HG02870 (cell line): ENCODE results near the gene GNPDA1.

Experiments
- ATAC-seq: cut with Tn5 transposase; IDR thresholded peaks from one replicate; pipeline ENCODE4 v1.9.1; 2021; ENCODE audit warnings: mild to moderate bottlenecking, moderate library complexity; ENCODE audit not compliant: unreplicated experiment

The GNPDA1 gene

DNA sequence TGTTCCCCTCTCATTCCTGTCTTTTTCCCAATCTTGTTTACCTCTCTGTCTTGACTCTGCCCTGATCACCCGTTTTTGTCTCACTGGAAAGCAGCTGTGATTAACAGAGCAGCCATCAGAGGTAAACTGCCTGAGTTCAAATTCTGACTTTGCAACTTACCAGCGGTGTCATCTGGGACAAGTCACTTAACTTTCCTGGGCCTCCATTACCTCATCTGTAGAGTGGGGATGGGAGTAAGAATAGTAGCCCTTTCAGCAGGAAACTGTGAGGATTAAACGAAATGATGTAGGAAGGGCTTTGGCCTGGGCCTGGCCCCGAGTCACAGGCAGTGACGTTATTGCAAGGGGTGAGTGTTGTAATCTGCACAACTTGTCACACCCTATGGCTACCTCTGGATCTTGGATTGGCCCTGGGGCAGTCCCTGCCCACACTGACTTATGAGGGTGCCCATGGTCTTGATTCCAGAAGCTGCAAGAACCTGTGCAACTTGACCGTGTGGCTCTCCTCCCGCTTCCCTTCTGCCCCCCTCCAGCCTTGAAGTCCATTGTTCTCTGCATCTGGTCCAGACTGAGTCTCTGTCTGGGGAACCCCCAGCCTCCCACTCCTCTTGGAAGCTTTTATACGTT, 54.2 kb downstream of the GNPDA1 start:
- no peak for ATAC-seq

DNA sequence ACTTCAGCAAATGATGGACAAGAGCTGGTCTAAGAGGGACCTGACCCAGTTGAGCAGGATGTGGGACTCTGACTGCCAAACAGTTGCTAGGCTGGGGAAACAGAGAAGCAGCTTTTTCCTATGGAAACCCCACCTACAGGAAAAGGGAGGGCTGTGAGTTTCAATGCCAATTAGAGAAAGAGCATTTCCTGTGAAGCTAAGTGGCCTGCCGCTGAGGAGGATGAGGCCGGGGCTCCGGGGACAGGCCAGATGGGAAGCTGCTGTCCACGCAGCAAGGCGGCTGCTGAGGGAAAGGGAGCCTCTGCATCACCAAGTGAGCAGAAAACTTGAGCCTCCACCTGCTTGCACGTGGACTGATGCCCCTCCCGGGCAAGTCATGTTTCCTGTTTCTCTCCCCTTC, 54.7 kb downstream of the GNPDA1 start, which contains the start of gene PCDH12:
Gene PCDH12 (minus strand): TSS at position 90 of the 400 bp plus-strand sequence. CDS start 351 bp downstream, outside the sequence.
- ATAC-seq: no peak

DNA sequence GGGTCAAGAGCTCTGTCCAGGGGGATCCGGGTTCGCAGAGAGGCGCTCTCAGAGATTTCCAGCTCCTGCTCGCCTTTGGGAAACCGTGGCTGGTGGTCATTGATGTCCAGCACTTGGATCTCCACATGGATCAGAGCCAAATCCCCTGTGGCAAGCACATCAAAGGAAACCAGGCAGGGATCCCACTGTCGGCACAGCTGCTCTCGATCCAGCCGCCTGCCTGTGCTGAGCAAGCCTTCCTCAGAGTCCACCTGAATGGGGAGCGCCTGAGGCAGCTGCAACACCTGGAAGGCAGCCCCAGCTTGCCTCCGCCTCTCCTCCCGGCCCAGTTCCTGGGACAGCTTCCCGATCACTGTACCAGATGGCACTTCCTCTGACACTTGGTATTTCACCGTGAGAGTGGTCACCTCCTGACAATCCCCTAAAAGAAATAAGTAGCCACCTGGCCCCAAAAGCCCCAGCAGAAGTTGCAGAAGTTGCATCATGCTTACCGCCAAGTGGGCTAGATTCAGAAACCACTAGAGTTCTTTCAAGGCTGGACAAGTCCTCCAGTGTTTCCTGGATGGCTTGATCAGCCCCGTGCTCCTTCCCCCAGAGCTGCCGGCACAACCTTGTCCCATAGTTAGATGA, 55.3 kb downstream of the GNPDA1 start:
- ATAC-seq: no peak

DNA sequence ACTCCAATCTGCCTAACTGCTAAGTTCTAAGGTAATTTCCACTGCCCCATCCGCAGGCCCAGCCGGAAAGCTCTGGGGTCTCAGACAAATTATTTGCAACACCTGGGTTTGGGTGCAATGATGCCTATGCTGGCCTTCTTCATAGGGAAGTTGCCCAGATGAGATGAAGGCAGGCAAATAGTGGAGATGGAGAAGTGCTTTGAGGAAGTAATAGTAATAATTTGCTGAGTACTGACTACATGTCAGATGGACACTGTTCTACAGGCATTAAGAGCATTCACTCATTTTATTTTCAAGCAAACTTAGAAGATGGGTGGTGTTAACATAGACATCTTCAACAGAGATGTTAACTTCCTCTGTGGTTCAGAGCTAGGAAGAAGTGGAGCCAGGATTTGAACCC, 58.6 kb downstream of the GNPDA1 start:
- no peak for ATAC-seq

DNA sequence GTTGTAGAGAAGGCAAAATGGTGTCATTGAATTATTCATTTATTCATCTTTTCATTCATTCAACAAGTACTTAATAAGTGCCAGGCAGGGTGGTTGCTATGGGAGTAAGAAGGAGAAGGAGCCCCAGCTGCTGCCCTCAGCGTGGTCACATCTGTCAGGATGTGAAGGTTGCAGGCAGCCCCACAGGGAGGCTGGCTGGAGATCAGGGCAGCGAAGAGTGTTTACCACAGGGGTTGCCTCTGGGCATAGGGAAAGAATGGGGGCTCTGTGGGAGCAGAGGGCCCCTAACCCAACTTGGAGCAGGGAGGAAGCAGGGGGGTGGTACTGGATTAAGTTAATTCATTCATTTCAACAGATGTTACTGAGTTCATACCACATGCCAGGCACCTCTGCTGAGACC, 60.8 kb downstream of the GNPDA1 start:
- no peak for ATAC-seq

DNA sequence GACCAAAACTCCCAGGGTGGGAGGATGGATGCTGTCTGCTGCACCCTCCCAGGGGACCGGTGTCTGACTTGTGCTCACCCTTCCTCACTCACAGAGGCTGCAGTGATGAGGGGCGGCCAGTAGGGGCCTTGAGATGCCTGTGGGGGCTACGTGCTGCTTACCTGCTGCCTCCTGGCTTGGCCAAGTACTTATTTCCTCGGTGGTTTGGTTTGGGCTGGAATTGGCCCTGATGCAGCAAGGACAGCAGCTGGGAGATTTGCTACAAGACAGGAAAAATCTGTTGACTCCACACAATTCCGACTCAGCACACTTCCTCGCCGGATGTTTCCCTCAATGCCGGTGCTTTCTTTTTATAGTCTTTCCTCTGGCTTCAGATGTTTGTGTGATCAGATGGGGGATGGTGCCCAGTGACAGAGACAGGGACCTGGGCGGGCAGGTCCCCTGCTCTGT, 61.5 kb downstream of the GNPDA1 start:
- no peak for ATAC-seq
